ENCODE measurements around the gene BARX1.
A peak's percentile ranks its signal among the peaks of the same experiment; 100 is the strongest.
"Not testable (repeated sequence)": the region's sequence is repeated elsewhere in the genome, so short reads cannot be mapped to it uniquely, and the experiment has no call there.

Gene BARX1

GRCh38 chr9:93955111-93955980, at the start of gene BARX1:
BARX1 (minus strand) TSS chr9:93955355; CDS start chr9:93955146, 209 bp downstream.
- no peak for DNase-seq (ENCODE audit: low spot score)

- DNase-seq (ENCODE audit: low spot score), result peak; percentile 58
Measured at GRCh38 chr9:94002316-94003140, 47.4 kb upstream of the BARX1 start.

- DNase-seq (ENCODE audit: low spot score), result no peak
Measured at GRCh38 chr9:93996863-93997262, 41.7 kb upstream of the BARX1 start.

- no peak for DNase-seq (ENCODE audit: low spot score)
Measured at GRCh38 chr9:93996367-93996766, 41.2 kb upstream of the BARX1 start.

GRCh38 chr9:93994545-93994944, 39.4 kb upstream of the BARX1 start:
- no peak for DNase-seq (ENCODE audit: low spot score)

GRCh38 chr9:93994132-93994531, 39.0 kb upstream of the BARX1 start:
- DNase-seq (ENCODE audit: low spot score), result no peak

- no peak for DNase-seq (ENCODE audit: low spot score)
Measured at GRCh38 chr9:93992830-93993229, 37.7 kb upstream of the BARX1 start.

GRCh38 chr9:93990448-93990847, 35.3 kb upstream of the BARX1 start:
- DNase-seq (ENCODE audit: low spot score), result no peak

- DNase-seq (ENCODE audit: low spot score), result no peak
Measured at GRCh38 chr9:93988056-93988455, 32.9 kb upstream of the BARX1 start.

GRCh38 chr9:93984860-93985259, 29.7 kb upstream of the BARX1 start:
- DNase-seq (ENCODE audit: low spot score), result no peak

- no peak for DNase-seq (ENCODE audit: low spot score)
Measured at GRCh38 chr9:93983875-93984274, 28.7 kb upstream of the BARX1 start.

- no peak for DNase-seq (ENCODE audit: low spot score)
Measured at GRCh38 chr9:93979721-93980120, 24.6 kb upstream of the BARX1 start.

- DNase-seq (ENCODE audit: low spot score), result no peak
Measured at GRCh38 chr9:93978551-93978950, 23.4 kb upstream of the BARX1 start.

GRCh38 chr9:93976973-93977372, 21.8 kb upstream of the BARX1 start:
- DNase-seq (ENCODE audit: low spot score), result no peak

GRCh38 chr9:93976081-93976480, 20.9 kb upstream of the BARX1 start:
- DNase-seq (ENCODE audit: low spot score), result no peak

GRCh38 chr9:93975262-93975661, 20.1 kb upstream of the BARX1 start:
- DNase-seq (ENCODE audit: low spot score), result no peak

GRCh38 chr9:93974151-93974550, 19.0 kb upstream of the BARX1 start:
- no peak for DNase-seq (ENCODE audit: low spot score)

- not testable (repeated sequence) for DNase-seq (ENCODE audit: low spot score)
Measured at GRCh38 chr9:93972655-93973054, 17.5 kb upstream of the BARX1 start.

- DNase-seq (ENCODE audit: low spot score), result no peak
Measured at GRCh38 chr9:93969328-93969661, 14.1 kb upstream of the BARX1 start.

GRCh38 chr9:93968451-93969327, 13.5 kb upstream of the BARX1 start:
- no peak for DNase-seq (ENCODE audit: low spot score)

GRCh38 chr9:93967020-93967803, 12.1 kb upstream of the BARX1 start:
- DNase-seq (ENCODE audit: low spot score), result no peak
